HepG2 (cell line): ENCODE measurements around the gene FKBP1B. TPM values are rescaled to one million over a fixed set of nuclear protein-coding genes. Genes with fewer than 3 reads are reported as not detected.
"Not testable (repeated sequence)": the region's sequence is repeated elsewhere in the genome, so short reads cannot be mapped to it uniquely, and the experiment has no call there.

Source experiments
- FOXA3 ChIP-seq: IDR thresholded peaks from 2 replicates; pipeline ENCODE4 v1.6.1; 2016; ENCODE audit warnings: missing genetic modification reagents, missing compliant biosample characterization
- FOXO1 ChIP-seq: sonication (generic); formaldehyde crosslinking; IDR thresholded peaks from 2 replicates; pipeline ENCODE4 v1.4.0; 2020; ENCODE audit warnings: missing genetic modification reagents
- GABPA ChIP-seq, 2 experiments: IDR thresholded peaks; 2 replicates each; pipeline ENCODE4 v1.6.1; 2011 to 2016; ENCODE audit warnings: low read depth in 2 of 2, low read length in 1 of 2, missing biosample characterization in 1 of 2, missing genetic modification characterization in 1 of 2
- GABPB1 ChIP-seq: IDR thresholded peaks from 2 replicates; pipeline ENCODE4 v1.6.1; 2016; ENCODE audit warnings: mild to moderate bottlenecking, missing genetic modification reagents, moderate library complexity, missing compliant biosample characterization
- HOXA5 ChIP-seq: sonication (generic); formaldehyde crosslinking; IDR thresholded peaks from 2 replicates; pipeline ENCODE4 v1.4.0; 2020; ENCODE audit warnings: missing genetic modification reagents
- HOXD1 ChIP-seq: sonication (generic); formaldehyde crosslinking; IDR thresholded peaks from 2 replicates; pipeline ENCODE4 v1.5.0; 2020; ENCODE audit warnings: missing genetic modification reagents
- NONO ChIP-seq, 2 experiments: fragments of 450-650 bp in 1 of 2; sonication (generic) in 1 of 2; formaldehyde crosslinking in 1 of 2; IDR thresholded peaks in 1 of 2; conservative IDR thresholded peaks in 1 of 2; 2 replicates each; pipeline versions ENCODE4 v1.6.1 to v1.8.0; 2017 to 2022; ENCODE audit warnings: mild to moderate bottlenecking in 1 of 2, missing genetic modification reagents in 1 of 2, moderate library complexity in 1 of 2
- RXRA ChIP-seq: sonication (generic); formaldehyde crosslinking; IDR thresholded peaks from 2 replicates; pipeline ENCODE4 v1.5.1; 2020; ENCODE audit warnings: missing genetic modification reagents
- SOX6 ChIP-seq, 2 experiments: fragments of 450-650 bp in 1 of 2; sonication (generic) in 1 of 2; formaldehyde crosslinking in 1 of 2; IDR thresholded peaks; 2 replicates each; pipeline versions ENCODE4 v1.4.0 to v1.6.1; 2017 to 2020; ENCODE audit warnings: antibody characterized with exemption in 1 of 2, mild to moderate bottlenecking in 1 of 2, missing genetic modification reagents in 1 of 2
- TARDBP ChIP-seq: sonication (generic); formaldehyde crosslinking; IDR thresholded peaks from 2 replicates; pipeline ENCODE4 v1.8.0; 2022; ENCODE audit warnings: mild to moderate bottlenecking, missing genetic modification reagents
- ZBTB7B ChIP-seq: sonication (generic); formaldehyde crosslinking; IDR thresholded peaks from 2 replicates; pipeline ENCODE4 v1.4.0; 2020; ENCODE audit warnings: missing genetic modification reagents
- ZFY ChIP-seq: sonication (generic); formaldehyde crosslinking; IDR thresholded peaks from 2 replicates; pipeline ENCODE4 v1.4.0; 2020; ENCODE audit warnings: missing genetic modification reagents
- ZNF274 ChIP-seq: sonication (generic); formaldehyde crosslinking; IDR thresholded peaks from 2 replicates; pipeline ENCODE4 v1.5.1; 2020; ENCODE audit warnings: mild to moderate bottlenecking, missing genetic modification reagents
- ZNF292 ChIP-seq: sonication (generic); formaldehyde crosslinking; IDR thresholded peaks from 2 replicates; pipeline ENCODE4 v1.8.1; 2022; ENCODE audit warnings: mild to moderate bottlenecking, low read depth, missing genetic modification reagents, borderline replicate concordance
- ZNF619 ChIP-seq: sonication (generic); formaldehyde crosslinking; IDR thresholded peaks from 2 replicates; pipeline ENCODE4 v1.4.0; 2020; ENCODE audit warnings: mild to moderate bottlenecking, missing genetic modification reagents
- polyA plus RNA-seq, 8 experiments: library from polyadenylated mRNA; depleted of rRNA in 3 of 8; stranded (reverse) in 7 of 8; unstranded in 1 of 8; fragments of >200 nt; fragmentation: Illumina TruSeq in 4 of 8; extraction: Trizol in 4 of 8; gene quantifications; 2 replicates each; pipeline versions ENCODE4 v1.2.1 to v1.2.3, GENCODE V29; 2011 to 2016; ENCODE audit warnings: low read depth in 4 of 8, missing spikeins in 1 of 8, mixed read lengths in 1 of 8; ENCODE audit not compliant: insufficient read depth in 1 of 8
- total RNA-seq, 5 experiments: library from RNA; depleted of rRNA; stranded (reverse); fragments of >200 nt; fragmentation: Illumina TruSeq; extraction: Trizol; gene quantifications; 2 replicates each; pipeline ENCODE4 v1.2.3, GENCODE V29; 2016; ENCODE audit warnings: low read depth in 1 of 5
- TF ChIP-seq, protein P1 (sequence below): IDR thresholded peaks from 2 replicates; pipeline ENCODE4 v1.6.1; 2016; ENCODE audit warnings: low read depth, control low read depth
- TF ChIP-seq, protein P2 (sequence below): sonication (generic); formaldehyde crosslinking; IDR thresholded peaks from 2 replicates; pipeline ENCODE4 v1.4.0; 2020; ENCODE audit warnings: mild to moderate bottlenecking, missing genetic modification reagents
- TF ChIP-seq, protein P3 (sequence below): sonication (generic); formaldehyde crosslinking; IDR thresholded peaks from 2 replicates; pipeline ENCODE4 v1.4.0; 2020; ENCODE audit warnings: low read depth, mild to moderate bottlenecking, missing genetic modification reagents
- TF ChIP-seq, protein P4 (sequence below): sonication (generic); formaldehyde crosslinking; IDR thresholded peaks from 2 replicates; pipeline ENCODE4 v1.5.0; 2020; ENCODE audit warnings: missing genetic modification reagents
- TF ChIP-seq, protein P5 (sequence below): sonication (generic); formaldehyde crosslinking; IDR thresholded peaks from 2 replicates; pipeline ENCODE4 v1.4.0; 2020; ENCODE audit warnings: missing genetic modification reagents

The FKBP1B gene
- total and polyA plus RNA-seq, 2 of the 13 experiments (the other 11 are each of a cell fraction or from before 2014, with no cell fraction given): 35.2 to 96.3 TPM

DNA sequence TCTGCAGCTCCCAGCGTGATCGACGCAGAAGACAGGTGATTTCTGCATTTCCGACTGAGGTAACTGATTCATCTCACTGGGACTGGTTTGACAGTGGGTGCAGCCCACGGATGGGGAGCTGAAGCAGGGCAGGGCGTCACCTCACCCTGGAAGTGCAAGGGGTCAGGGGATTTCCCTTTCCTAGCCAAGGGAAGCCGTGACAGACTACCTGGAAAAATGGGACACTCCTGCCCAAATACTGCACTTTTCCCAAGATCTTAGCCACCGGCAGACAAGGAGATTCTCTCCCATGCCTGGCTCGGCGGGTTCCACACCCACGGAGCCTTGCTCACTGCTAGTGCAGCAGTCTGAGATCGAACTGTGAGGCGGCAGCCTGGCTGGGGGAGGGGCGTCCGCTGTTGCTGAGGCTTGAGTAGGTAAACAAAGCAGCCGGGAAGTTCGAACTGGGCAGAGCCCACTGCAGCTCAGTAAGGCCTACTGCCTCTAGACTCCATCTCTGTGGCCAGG is 45.7 kb downstream of the FKBP1B start (continued):
- TF ChIP-seq RXRA (0 out of 2 replicates have a peak, but pooled peaks have one; percentile 21), GABPA (CRISPR knock-in tag; IDR thresholded peaks at IDR 0.05; ENCODE audit: low read depth) (0 out of 2 replicates have a peak, but pooled peaks have one; percentile 13), TARDBP (CRISPR knock-in tag) (peak; percentile 22; the same call in 1 of the 2 replicates), SOX6 (CRISPR knock-in tag; IDR thresholded peaks at IDR 0.05) (0 out of 2 replicates have a peak, but pooled peaks have one; percentile 22), NONO (CRISPR knock-in tag; conservative IDR thresholded peaks at IDR 0.05) (0 out of 2 replicates have a peak, but pooled peaks have one; percentile 29), ZNF619 (0 out of 2 replicates have a peak, but pooled peaks have one; percentile 84), FOXA3 (CRISPR knock-in tag) (peak; percentile 79), ZNF292 (CRISPR knock-in tag) (peak; percentile 92; the same call in 1 of the 2 replicates), HOXD1 (CRISPR knock-in tag) (0 out of 2 replicates have a peak, but pooled peaks have one; percentile 7), GABPB1 (CRISPR knock-in tag) (peak; percentile 29; the same call in 1 of the 2 replicates), FOXO1 (CRISPR knock-in tag) (peak; percentile 62), ZNF274 (peak; percentile 79; the same call in 1 of the 2 replicates), HOXA5 (CRISPR knock-in tag) (0 out of 2 replicates have a peak, but pooled peaks have one; percentile 30), ZFY (CRISPR knock-in tag) (peak; percentile 61), ZBTB7B (peak; percentile 14; the same call in 1 of the 2 replicates)
- not testable (repeated sequence) for TF ChIP-seq GABPA (IDR thresholded peaks at IDR 0.05; ENCODE audit: low read depth, low read length); SOX6 (IDR thresholded peaks at IDR 0.05); NONO (IDR thresholded peaks at IDR 0.05)
- TF ChIP-seq, protein P1, sequence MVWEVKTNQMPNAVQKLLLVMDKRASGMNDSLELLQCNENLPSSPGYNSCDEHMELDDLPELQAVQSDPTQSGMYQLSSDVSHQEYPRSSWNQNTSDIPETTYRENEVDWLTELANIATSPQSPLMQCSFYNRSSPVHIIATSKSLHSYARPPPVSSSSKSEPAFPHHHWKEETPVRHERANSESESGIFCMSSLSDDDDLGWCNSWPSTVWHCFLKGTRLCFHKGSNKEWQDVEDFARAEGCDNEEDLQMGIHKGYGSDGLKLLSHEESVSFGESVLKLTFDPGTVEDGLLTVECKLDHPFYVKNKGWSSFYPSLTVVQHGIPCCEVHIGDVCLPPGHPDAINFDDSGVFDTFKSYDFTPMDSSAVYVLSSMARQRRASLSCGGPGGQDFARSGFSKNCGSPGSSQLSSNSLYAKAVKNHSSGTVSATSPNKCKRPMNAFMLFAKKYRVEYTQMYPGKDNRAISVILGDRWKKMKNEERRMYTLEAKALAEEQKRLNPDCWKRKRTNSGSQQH: 0 out of 2 replicates have a peak, but pooled peaks have one; percentile 27
- TF ChIP-seq, protein P2, sequence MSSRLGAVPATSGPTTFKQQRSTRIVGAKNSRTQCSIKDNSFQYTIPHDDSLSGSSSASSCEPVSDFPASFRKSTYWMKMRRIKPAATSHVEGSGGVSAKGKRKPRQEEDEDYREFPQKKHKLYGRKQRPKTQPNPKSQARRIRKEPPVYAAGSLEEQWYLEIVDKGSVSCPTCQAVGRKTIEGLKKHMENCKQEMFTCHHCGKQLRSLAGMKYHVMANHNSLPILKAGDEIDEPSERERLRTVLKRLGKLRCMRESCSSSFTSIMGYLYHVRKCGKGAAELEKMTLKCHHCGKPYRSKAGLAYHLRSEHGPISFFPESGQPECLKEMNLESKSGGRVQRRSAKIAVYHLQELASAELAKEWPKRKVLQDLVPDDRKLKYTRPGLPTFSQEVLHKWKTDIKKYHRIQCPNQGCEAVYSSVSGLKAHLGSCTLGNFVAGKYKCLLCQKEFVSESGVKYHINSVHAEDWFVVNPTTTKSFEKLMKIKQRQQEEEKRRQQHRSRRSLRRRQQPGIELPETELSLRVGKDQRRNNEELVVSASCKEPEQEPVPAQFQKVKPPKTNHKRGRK (CRISPR knock-in tag): 0 out of 2 replicates have a peak, but pooled peaks have one; percentile 29
- TF ChIP-seq, protein P3, sequence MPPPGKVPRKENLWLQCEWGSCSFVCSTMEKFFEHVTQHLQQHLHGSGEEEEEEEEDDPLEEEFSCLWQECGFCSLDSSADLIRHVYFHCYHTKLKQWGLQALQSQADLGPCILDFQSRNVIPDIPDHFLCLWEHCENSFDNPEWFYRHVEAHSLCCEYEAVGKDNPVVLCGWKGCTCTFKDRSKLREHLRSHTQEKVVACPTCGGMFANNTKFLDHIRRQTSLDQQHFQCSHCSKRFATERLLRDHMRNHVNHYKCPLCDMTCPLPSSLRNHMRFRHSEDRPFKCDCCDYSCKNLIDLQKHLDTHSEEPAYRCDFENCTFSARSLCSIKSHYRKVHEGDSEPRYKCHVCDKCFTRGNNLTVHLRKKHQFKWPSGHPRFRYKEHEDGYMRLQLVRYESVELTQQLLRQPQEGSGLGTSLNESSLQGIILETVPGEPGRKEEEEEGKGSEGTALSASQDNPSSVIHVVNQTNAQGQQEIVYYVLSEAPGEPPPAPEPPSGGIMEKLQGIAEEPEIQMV: 0 out of 2 replicates have a peak, but pooled peaks have one; percentile 55
- TF ChIP-seq, protein P4, sequence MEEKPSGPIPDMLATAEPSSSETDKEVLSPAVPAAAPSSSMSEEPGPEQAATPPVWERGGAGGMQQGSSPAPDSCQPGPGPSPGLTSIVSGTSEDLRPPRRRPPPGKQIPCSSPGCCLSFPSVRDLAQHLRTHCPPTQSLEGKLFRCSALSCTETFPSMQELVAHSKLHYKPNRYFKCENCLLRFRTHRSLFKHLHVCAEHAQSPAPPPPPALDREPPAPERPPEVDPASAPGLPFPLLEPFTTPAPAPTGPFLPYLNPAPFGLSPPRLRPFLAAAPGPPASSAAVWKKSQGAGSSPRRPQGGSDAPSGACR (CRISPR knock-in tag): peak; percentile 63; the same call in 1 of the 2 replicates
- TF ChIP-seq, protein P5, sequence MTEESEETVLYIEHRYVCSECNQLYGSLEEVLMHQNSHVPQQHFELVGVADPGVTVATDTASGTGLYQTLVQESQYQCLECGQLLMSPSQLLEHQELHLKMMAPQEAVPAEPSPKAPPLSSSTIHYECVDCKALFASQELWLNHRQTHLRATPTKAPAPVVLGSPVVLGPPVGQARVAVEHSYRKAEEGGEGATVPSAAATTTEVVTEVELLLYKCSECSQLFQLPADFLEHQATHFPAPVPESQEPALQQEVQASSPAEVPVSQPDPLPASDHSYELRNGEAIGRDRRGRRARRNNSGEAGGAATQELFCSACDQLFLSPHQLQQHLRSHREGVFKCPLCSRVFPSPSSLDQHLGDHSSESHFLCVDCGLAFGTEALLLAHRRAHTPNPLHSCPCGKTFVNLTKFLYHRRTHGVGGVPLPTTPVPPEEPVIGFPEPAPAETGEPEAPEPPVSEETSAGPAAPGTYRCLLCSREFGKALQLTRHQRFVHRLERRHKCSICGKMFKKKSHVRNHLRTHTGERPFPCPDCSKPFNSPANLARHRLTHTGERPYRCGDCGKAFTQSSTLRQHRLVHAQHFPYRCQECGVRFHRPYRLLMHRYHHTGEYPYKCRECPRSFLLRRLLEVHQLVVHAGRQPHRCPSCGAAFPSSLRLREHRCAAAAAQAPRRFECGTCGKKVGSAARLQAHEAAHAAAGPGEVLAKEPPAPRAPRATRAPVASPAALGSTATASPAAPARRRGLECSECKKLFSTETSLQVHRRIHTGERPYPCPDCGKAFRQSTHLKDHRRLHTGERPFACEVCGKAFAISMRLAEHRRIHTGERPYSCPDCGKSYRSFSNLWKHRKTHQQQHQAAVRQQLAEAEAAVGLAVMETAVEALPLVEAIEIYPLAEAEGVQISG (CRISPR knock-in tag): peak; percentile 57; the same call in 1 of the 2 replicates
